Body of pancreas (tissue), 4 donors: ENCODE data around the gene PRPF8. TPM values are rescaled to one million over a fixed set of nuclear protein-coding genes. Genes with fewer than 3 reads are reported as not detected.

ENCODE experiments used
- ATAC-seq: fragments of 150-250 bp; one replicate; pipeline ENCODE4 v1.9.1; 2016
- DNase-seq, 4 donors: peaks; one replicate each; pipeline ENCODE4 v3.0.0-alpha.2; 2019
- H3K27ac ChIP-seq, 4 donors: fragments of 200-600 bp; sonication (generic); 1 replicate in 3 of 4; 2 replicates in 1 of 4; pipeline versions ENCODE4 v1.5.1 to v1.6.1; 2016 to 2019; ENCODE audit warnings: mild to moderate bottlenecking in 1 of 4, mixed read lengths in 1 of 4, moderate library complexity in 1 of 4
- H3K27me3 ChIP-seq, 2 donors: fragments of 200-600 bp; sonication (generic); one replicate each; pipeline ENCODE4 v1.6.0; 2016; ENCODE audit warnings: mild to moderate bottlenecking in 1 of 2
- H3K36me3 ChIP-seq, 2 donors: fragments of 200-600 bp; sonication (generic); replicated peaks in 1 of 2; 2 replicates each; pipeline ENCODE4 v1.5.1; 2016; ENCODE audit warnings: low read depth in 2 of 2; ENCODE audit not compliant: insufficient read depth in 1 of 2
- H3K4me1 ChIP-seq: fragments of 200-600 bp; sonication (generic); one replicate; pipeline ENCODE4 v1.6.0; 2016
- H3K4me3 ChIP-seq, 2 donors: fragments of 200-600 bp; sonication (generic); 1 replicate in 1 of 2; 2 replicates in 1 of 2; pipeline ENCODE4 v1.5.1; 2016 to 2019
- H3K9me3 ChIP-seq, 3 donors: fragments of 200-600 bp; sonication (generic); 1 replicate in 2 of 3; 2 replicates in 1 of 3; pipeline ENCODE4 v1.5.1; 2016
- POLR2A ChIP-seq, 3 donors: fragments of 450-650 bp; IDR thresholded peaks; one replicate each; pipeline ENCODE4 v1.6.1; 2016; ENCODE audit warnings: antibody characterized with exemption in 3 of 3, mild to moderate bottlenecking in 2 of 3
- WGBS, 2 donors: methylation state at CpG; one replicate each; pipeline ENCODE4 v1.1.5; 2017; 5-methylcytosine and 5-hydroxymethylcytosine counted together
- intact Hi-C: fragments of 100-400 bp; cut with DNase I; formaldehyde crosslinking; loops from one replicate; pipeline ENCODE4 v1.15.1; 2023
- total RNA-seq, 2 donors: library from RNA; depleted of rRNA; stranded (reverse); fragments of >200 nt; gene quantifications; one replicate each; pipeline ENCODE4 v1.1.0, GENCODE V29; 2016
- TF ChIP-seq, protein P1 (sequence below), 7 experiments: fragments of 450-650 bp in 4 of 7; fragments of 200-600 bp in 3 of 7; sonication (generic) in 3 of 7; IDR thresholded peaks; one replicate each; pipeline ENCODE4 v1.5.1; 2016 to 2019; ENCODE audit warnings: antibody characterized with exemption in 7 of 7

Gene PRPF8
- total RNA-seq, 2 donors from 2014 or later = 84.7 to 100 TPM

DNA sequence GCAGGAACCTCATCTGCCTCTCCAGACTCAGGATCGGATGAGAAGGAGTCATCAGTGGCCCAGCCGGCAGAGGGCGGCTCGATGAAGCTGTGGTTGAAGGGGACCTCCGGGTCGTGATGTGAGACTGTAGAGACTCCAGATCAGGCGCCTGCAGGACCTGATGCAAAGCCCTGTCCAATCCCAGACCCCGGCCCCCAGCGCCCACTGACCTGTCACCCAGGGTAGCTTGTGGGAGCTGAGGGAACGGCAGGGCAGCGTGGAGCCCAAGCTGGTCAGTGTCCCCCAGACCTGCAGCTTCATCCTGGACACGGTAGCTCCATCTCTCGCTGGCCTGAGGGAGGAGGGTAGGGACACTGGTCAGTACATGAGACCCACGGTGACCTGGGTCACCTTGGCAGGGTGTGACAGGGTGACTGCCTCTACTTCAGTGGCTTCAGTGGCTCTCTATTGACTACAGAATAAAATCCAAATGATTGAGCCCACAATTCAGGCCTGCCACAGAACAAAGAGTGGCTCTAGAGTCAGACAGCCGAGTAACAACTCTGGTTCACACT lies 47.9 kb downstream of the PRPF8 start:
- ATAC-seq (no peak), DNase-seq (no peak)
- Histone ChIP-seq H3K27me3 (no peaks in the 10 kb centered on the region), H3K27ac (no peak overlapping the region), H3K9me3 (no peaks in the 10 kb centered on the region), H3K4me1 (peaks cover 10% of the 10 kb centered on the region), H3K4me3 (no peak overlapping the region), H3K36me3 (no peaks in the 10 kb centered on the region)
- intact Hi-C loops = no loop called here
- 80 to 91% methylated on average over 7 to 15 of the region's 15 CpGs for WGBS, 2 donors
- TF ChIP-seq, protein P1, sequence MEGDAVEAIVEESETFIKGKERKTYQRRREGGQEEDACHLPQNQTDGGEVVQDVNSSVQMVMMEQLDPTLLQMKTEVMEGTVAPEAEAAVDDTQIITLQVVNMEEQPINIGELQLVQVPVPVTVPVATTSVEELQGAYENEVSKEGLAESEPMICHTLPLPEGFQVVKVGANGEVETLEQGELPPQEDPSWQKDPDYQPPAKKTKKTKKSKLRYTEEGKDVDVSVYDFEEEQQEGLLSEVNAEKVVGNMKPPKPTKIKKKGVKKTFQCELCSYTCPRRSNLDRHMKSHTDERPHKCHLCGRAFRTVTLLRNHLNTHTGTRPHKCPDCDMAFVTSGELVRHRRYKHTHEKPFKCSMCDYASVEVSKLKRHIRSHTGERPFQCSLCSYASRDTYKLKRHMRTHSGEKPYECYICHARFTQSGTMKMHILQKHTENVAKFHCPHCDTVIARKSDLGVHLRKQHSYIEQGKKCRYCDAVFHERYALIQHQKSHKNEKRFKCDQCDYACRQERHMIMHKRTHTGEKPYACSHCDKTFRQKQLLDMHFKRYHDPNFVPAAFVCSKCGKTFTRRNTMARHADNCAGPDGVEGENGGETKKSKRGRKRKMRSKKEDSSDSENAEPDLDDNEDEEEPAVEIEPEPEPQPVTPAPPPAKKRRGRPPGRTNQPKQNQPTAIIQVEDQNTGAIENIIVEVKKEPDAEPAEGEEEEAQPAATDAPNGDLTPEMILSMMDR (IDR thresholded peaks at IDR 0.05) = no peak
- TF ChIP-seq POLR2A (IDR thresholded peaks at IDR 0.05) = no peak

DNA sequence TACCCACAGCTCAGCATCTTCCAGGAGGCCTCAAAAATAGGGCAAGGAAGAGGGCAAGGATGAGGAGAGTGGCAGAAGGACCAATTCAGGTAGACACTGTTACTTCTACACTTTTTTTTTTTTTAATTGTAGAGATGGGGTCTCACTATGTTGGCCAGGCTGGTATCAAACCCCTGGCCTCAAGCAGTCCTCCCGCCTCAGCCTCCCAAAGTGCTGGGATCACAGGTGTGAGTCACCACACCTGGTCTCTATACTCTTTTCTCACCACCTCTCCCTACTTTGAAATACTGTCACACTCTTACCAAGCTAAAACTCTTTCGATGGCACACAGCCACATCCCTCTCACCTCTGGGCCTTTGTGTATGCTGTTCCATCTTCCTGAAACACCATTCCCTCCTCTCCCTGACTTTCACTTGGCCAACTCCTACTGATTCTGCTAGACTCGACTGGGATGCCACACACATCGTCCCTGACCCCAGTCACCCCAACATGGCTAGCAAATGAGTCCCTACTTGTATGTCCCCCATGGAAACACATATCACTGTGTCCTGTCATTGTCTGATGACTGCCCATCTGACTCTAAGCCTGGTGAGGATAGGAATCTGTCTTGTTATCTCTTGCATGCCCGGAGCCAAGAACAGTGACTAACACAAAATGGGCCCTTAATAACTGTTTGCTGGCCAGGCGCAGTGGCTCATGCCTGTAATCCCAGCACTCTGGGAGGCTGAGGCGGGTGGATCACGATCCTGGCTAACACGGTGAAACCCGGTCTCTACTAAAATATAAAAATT lies 48.8 kb downstream of the PRPF8 start:
- DNase-seq = no peak
- H3K4me1 ChIP-seq = peaks cover 10% of the 10 kb centered on the region
- no peaks in the 10 kb centered on the region for H3K9me3 ChIP-seq
- no peaks in the 10 kb centered on the region for H3K27me3 ChIP-seq
- no peak overlapping the region for H3K4me3 ChIP-seq
- H3K36me3 ChIP-seq = no peaks in the 10 kb centered on the region
- WGBS, 2 donors = 83 to 94% methylated on average over 9 to 10 of the region's 10 CpGs
- ATAC-seq = no peak
- no peak for TF ChIP-seq POLR2A (IDR thresholded peaks at IDR 0.05)
- TF ChIP-seq, protein P1 (IDR thresholded peaks at IDR 0.05) = no peak
- H3K27ac ChIP-seq = no peak overlapping the region
- intact Hi-C loops = no loop called here

DNA sequence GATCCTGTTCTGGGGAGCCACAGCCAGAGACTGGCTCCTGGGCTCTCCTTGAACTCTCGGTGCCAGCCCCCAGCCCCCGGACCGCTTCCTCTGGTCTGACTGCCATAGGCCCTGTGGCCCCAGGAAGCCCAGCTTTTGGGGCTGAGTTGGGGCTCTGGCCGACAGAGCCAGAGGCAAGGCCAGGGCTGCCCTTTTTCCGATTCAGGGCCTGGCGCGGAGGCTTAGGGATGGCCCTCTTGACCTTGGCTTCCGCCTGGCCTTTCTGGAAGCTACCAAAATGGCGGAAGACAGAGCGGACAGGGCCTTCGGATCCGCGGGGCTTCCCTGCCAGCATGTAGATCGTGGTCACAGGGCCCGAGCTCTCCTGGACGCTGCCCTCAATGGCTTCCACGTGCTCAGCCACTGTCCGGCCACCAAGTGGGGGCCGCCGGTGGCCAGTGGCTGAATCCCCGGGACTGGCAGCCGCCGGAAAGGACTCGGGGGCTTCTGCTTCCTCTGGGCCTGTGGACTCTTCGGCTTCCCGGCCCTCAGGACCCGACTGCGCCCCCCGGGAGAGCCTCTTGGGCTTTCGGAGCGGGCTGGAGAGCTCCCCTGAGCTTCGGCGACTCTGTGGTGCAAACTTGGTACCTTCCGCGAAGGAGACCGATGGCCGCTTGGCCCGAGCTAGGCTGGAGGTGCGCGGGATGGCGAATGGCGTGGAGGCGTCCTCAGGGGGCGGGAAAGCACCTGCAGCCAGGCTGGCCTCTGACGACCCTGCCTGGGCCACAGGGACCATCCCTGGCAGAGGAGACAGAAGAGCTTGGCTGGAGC lies 49.6 kb downstream of the PRPF8 start:
- peaks cover 9% of the 10 kb centered on the region for H3K4me1 ChIP-seq
- intact Hi-C loops = loop anchor here (5.0 kb wide), 1 partner anchor 63 kb away; no protein-coding TSS in a partner anchor
- H3K27me3 ChIP-seq = no peaks in the 10 kb centered on the region
- H3K27ac ChIP-seq = no peak overlapping the region
- TF ChIP-seq, protein P1 (IDR thresholded peaks at IDR 0.05) = no peak
- no peak for TF ChIP-seq POLR2A (IDR thresholded peaks at IDR 0.05)
- H3K9me3 ChIP-seq = no peaks in the 10 kb centered on the region
- ATAC-seq = no peak
- WGBS, 2 donors = 86 to 94% methylated on average over 17 to 45 of the region's 45 CpGs
- no peak for DNase-seq
- H3K4me3 ChIP-seq = no peak overlapping the region
- no peaks in the 10 kb centered on the region for H3K36me3 ChIP-seq

DNA sequence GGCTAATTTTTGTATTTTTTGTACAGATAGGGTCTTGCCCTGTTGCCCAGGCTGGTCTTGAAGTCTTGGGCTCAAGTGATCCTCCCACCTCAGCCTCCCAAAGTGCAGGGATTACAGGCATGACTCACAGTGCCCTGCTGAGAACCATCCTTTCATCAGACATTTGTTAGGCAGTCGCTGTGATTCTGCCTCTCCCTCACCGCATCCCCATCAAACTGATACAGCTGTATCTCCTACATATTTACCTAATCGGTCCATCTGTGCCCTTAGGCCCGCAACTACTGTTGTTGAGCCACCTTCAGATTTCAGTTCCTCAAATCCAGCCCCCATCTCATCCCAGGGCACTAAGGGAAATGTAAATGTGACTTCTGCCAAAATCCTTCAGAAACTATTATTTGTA lies 54.0 kb downstream of the PRPF8 start:
- TF ChIP-seq, protein P1 (IDR thresholded peaks at IDR 0.05) = no peak
- no peak for TF ChIP-seq POLR2A (IDR thresholded peaks at IDR 0.05)
- Histone ChIP-seq H3K4me1 (peaks cover 20% of the 10 kb centered on the region), H3K36me3 (no peaks in the 10 kb centered on the region), H3K9me3 (no peaks in the 10 kb centered on the region), H3K27me3 (no peaks in the 10 kb centered on the region), H3K4me3 (no peak overlapping the region), H3K27ac (no peak overlapping the region)
- ATAC-seq (no peak), DNase-seq (no peak)
- intact Hi-C loops = loop anchor here (5.0 kb wide), 1 partner anchor 58 kb away; no protein-coding TSS in a partner anchor
- WGBS, 2 donors = 61 to 67% methylated on average over 4 of the region's 4 CpGs
